ENCODE results near the gene SPTLC2.
"Not testable (repeated sequence)": the region's sequence is repeated elsewhere in the genome, so short reads cannot be mapped to it uniquely, and the experiment has no call there.

The SPTLC2 gene

GRCh38 chr14:77541905-77542304 is 74.5 kb downstream of the SPTLC2 start:
- no peak overlapping the region for H3K4ac ChIP-seq (ENCODE audit: low read length)
- no peak overlapping the region for H3K4me2 ChIP-seq (ENCODE audit: insufficient read depth, low read length, poor library complexity, severe bottlenecking)

DNA sequence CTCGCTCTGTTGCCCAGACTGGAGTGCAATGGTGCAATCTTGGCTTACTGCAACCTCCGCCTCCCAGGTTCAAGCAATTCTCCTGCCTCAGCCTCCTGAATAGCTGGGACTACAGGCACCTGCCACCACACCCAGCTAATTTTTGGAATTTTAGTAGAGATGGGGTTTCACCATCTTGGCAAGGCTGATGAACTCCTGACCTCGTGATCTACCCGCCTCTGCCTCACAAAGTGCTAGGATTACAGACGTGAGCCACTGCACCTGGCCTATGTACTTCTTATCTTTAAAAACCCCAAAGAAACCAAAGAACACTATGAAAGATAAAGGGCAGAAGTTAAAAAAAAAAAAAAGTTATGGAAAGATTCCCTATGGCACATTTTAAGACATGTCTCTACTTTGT is 79.5 kb downstream of the SPTLC2 start:
- not testable (repeated sequence) for H2BK12ac ChIP-seq (ENCODE audit: low read length); H3K23ac ChIP-seq (ENCODE audit: low read depth, low read length, poor library complexity); H3K4me2 ChIP-seq (ENCODE audit: insufficient read depth, low read length, poor library complexity, severe bottlenecking); H3K18ac ChIP-seq (ENCODE audit: low read length); H3K27me3 ChIP-seq (ENCODE audit: control insufficient read depth in 3 of 3, insufficient read depth in 3 of 3, low read depth in 1 of 3, low read length in 3 of 3); H3K14ac ChIP-seq (ENCODE audit: low read length); H2AFZ ChIP-seq (ENCODE audit: low read length); H3K79me1 ChIP-seq (ENCODE audit: low read depth, low read length); H3K4me1 ChIP-seq (ENCODE audit: control insufficient read depth in 2 of 2, insufficient read depth in 1 of 2, low read depth in 1 of 2, low read length in 2 of 2); H4K8ac ChIP-seq (ENCODE audit: low read depth, low read length); H3K4me3 ChIP-seq (ENCODE audit: low read length in 2 of 2); H4K91ac ChIP-seq (ENCODE audit: low read depth, low read length, poor library complexity); H3K4ac ChIP-seq (ENCODE audit: low read length); DNase-seq (ENCODE audit: low spot score); H2AK5ac ChIP-seq (ENCODE audit: low read depth, low read length); H3K27ac ChIP-seq (replicated peaks; ENCODE audit: low read length); H2BK5ac ChIP-seq (ENCODE audit: low read length); H2BK15ac ChIP-seq (ENCODE audit: low read length); H2BK120ac ChIP-seq (ENCODE audit: low read depth, low read length); H3K9ac ChIP-seq (ENCODE audit: low read depth, low read length, poor library complexity); H3K36me3 ChIP-seq (replicated peaks in 1 of 2; ENCODE audit: control insufficient read depth in 2 of 2, insufficient read depth in 2 of 2, low read length in 2 of 2); H3K9me3 ChIP-seq (replicated peaks in 1 of 2; ENCODE audit: control insufficient read depth in 2 of 2, insufficient read depth in 1 of 2, low read depth in 1 of 2, low read length in 2 of 2)
- no CpG with 5 or more reads among the region's 5 CpGs for WGBS, 2 donors (ENCODE audit: extremely low coverage in 2 of 2, insufficient read length in 2 of 2, insufficient replicate concordance in 1 of 2)

More at GRCh38 chr14:77541905-77542304, 74.5 kb downstream of the SPTLC2 start:
- no peaks in the 10 kb centered on the region for H3K79me1 ChIP-seq (ENCODE audit: low read depth, low read length)
- H3K23ac ChIP-seq (ENCODE audit: low read depth, low read length, poor library complexity): no peak overlapping the region
- H3K18ac ChIP-seq (ENCODE audit: low read length): no peak overlapping the region
- no peaks in the 10 kb centered on the region for H3K27me3 ChIP-seq (ENCODE audit: control insufficient read depth in 3 of 3, insufficient read depth in 3 of 3, low read depth in 1 of 3, low read length in 3 of 3)
- no peak overlapping the region for H2AFZ ChIP-seq (ENCODE audit: low read length)
- no peak overlapping the region for H4K91ac ChIP-seq (ENCODE audit: low read depth, low read length, poor library complexity)
- H3K27ac ChIP-seq (replicated peaks; ENCODE audit: low read length): no peak overlapping the region
- no peak overlapping the region for H3K4me3 ChIP-seq (ENCODE audit: low read length in 2 of 2)
- WGBS, 2 donors (ENCODE audit: extremely low coverage in 2 of 2, insufficient read length in 2 of 2, insufficient replicate concordance in 1 of 2): no CpG with 5 or more reads among the region's 4 CpGs
- H3K14ac ChIP-seq (ENCODE audit: low read length): no peak overlapping the region
- H2BK5ac ChIP-seq (ENCODE audit: low read length): no peak overlapping the region
- H3K9ac ChIP-seq (ENCODE audit: low read depth, low read length, poor library complexity): no peak overlapping the region
- H2BK12ac ChIP-seq (ENCODE audit: low read length): no peak overlapping the region
- H3K9me3 ChIP-seq (replicated peaks in 1 of 2; ENCODE audit: control insufficient read depth in 2 of 2, insufficient read depth in 1 of 2, low read depth in 1 of 2, low read length in 2 of 2): no peaks in the 10 kb centered on the region
- H3K36me3 ChIP-seq (replicated peaks in 1 of 2; ENCODE audit: control insufficient read depth in 2 of 2, insufficient read depth in 2 of 2, low read length in 2 of 2): no peaks in the 10 kb centered on the region
- peaks cover 0 to 1% of the 10 kb centered on the region in 2 donors for H3K4me1 ChIP-seq (ENCODE audit: control insufficient read depth in 2 of 2, insufficient read depth in 1 of 2, low read depth in 1 of 2, low read length in 2 of 2)
- no peak overlapping the region for H4K8ac ChIP-seq (ENCODE audit: low read depth, low read length)
- no peak overlapping the region for H2BK120ac ChIP-seq (ENCODE audit: low read depth, low read length)
- H2BK15ac ChIP-seq (ENCODE audit: low read length): no peak overlapping the region
- no peak for DNase-seq (ENCODE audit: low spot score)
- no peak overlapping the region for H2AK5ac ChIP-seq (ENCODE audit: low read depth, low read length)

- Histone ChIP-seq H3K36me3 (replicated peaks in 1 of 2; ENCODE audit: control insufficient read depth in 2 of 2, insufficient read depth in 2 of 2, low read length in 2 of 2) (peaks cover 0 to 7% of the 10 kb centered on the region in 2 donors), H3K18ac (ENCODE audit: low read length) (no peak overlapping the region), H3K4me1 (ENCODE audit: control insufficient read depth in 2 of 2, insufficient read depth in 1 of 2, low read depth in 1 of 2, low read length in 2 of 2) (no peaks in the 10 kb centered on the region)
These were observed 85.4 kb downstream of the SPTLC2 start for GRCh38 chr14:77531071-77531470.

GRCh38 chr14:77529963-77530362 is 86.5 kb downstream of the SPTLC2 start:
- Histone ChIP-seq H2BK5ac (ENCODE audit: low read length) (no peak overlapping the region), H3K4me1 (ENCODE audit: control insufficient read depth in 2 of 2, insufficient read depth in 1 of 2, low read depth in 1 of 2, low read length in 2 of 2) (no peaks in the 10 kb centered on the region), H2AFZ (ENCODE audit: low read length) (no peak overlapping the region), H3K9ac (ENCODE audit: low read depth, low read length, poor library complexity) (no peak overlapping the region), H4K91ac (ENCODE audit: low read depth, low read length, poor library complexity) (no peak overlapping the region), H2AK5ac (ENCODE audit: low read depth, low read length) (no peak overlapping the region), H3K14ac (ENCODE audit: low read length) (no peak overlapping the region), H3K18ac (ENCODE audit: low read length) (no peak overlapping the region), H3K4me2 (ENCODE audit: insufficient read depth, low read length, poor library complexity, severe bottlenecking) (no peak overlapping the region), H3K79me1 (ENCODE audit: low read depth, low read length) (no peaks in the 10 kb centered on the region), H3K27me3 (ENCODE audit: control insufficient read depth in 3 of 3, insufficient read depth in 3 of 3, low read depth in 1 of 3, low read length in 3 of 3) (no peaks in the 10 kb centered on the region), H3K27ac (replicated peaks; ENCODE audit: low read length) (no peak overlapping the region), H3K9me3 (replicated peaks in 1 of 2; ENCODE audit: control insufficient read depth in 2 of 2, insufficient read depth in 1 of 2, low read depth in 1 of 2, low read length in 2 of 2) (no peaks in the 10 kb centered on the region), H3K4ac (ENCODE audit: low read length) (no peak overlapping the region), H2BK15ac (ENCODE audit: low read length) (no peak overlapping the region), H3K36me3 (replicated peaks in 1 of 2; ENCODE audit: control insufficient read depth in 2 of 2, insufficient read depth in 2 of 2, low read length in 2 of 2) (peaks cover 0 to 3% of the 10 kb centered on the region in 2 donors), H2BK12ac (ENCODE audit: low read length) (no peak overlapping the region), H3K4me3 (ENCODE audit: low read length in 2 of 2) (no peak overlapping the region), H2BK120ac (ENCODE audit: low read depth, low read length) (no peak overlapping the region), H4K8ac (ENCODE audit: low read depth, low read length) (no peak overlapping the region), H3K23ac (ENCODE audit: low read depth, low read length, poor library complexity) (no peak overlapping the region)
- no peak for DNase-seq (ENCODE audit: low spot score)

More at GRCh38 chr14:77531071-77531470, 85.4 kb downstream of the SPTLC2 start:
- Histone ChIP-seq H3K14ac (ENCODE audit: low read length) (no peak overlapping the region), H2AFZ (ENCODE audit: low read length) (no peak overlapping the region), H3K27me3 (ENCODE audit: control insufficient read depth in 3 of 3, insufficient read depth in 3 of 3, low read depth in 1 of 3, low read length in 3 of 3) (no peaks in the 10 kb centered on the region), H4K91ac (ENCODE audit: low read depth, low read length, poor library complexity) (no peak overlapping the region), H3K27ac (replicated peaks; ENCODE audit: low read length) (no peak overlapping the region), H3K9ac (ENCODE audit: low read depth, low read length, poor library complexity) (no peak overlapping the region), H3K23ac (ENCODE audit: low read depth, low read length, poor library complexity) (no peak overlapping the region), H4K8ac (ENCODE audit: low read depth, low read length) (no peak overlapping the region), H2BK15ac (ENCODE audit: low read length) (no peak overlapping the region), H3K79me1 (ENCODE audit: low read depth, low read length) (no peaks in the 10 kb centered on the region), H2BK5ac (ENCODE audit: low read length) (no peak overlapping the region), H3K4ac (ENCODE audit: low read length) (no peak overlapping the region), H2BK12ac (ENCODE audit: low read length) (no peak overlapping the region), H3K4me3 (ENCODE audit: low read length in 2 of 2) (no peak overlapping the region), H3K9me3 (replicated peaks in 1 of 2; ENCODE audit: control insufficient read depth in 2 of 2, insufficient read depth in 1 of 2, low read depth in 1 of 2, low read length in 2 of 2) (no peaks in the 10 kb centered on the region), H3K4me2 (ENCODE audit: insufficient read depth, low read length, poor library complexity, severe bottlenecking) (no peak overlapping the region), H2BK120ac (ENCODE audit: low read depth, low read length) (no peak overlapping the region), H2AK5ac (ENCODE audit: low read depth, low read length) (no peak overlapping the region)
- no peak for DNase-seq (ENCODE audit: low spot score)

Data from neuronal stem cell (in vitro differentiated cells).